Glutamatergic neuron (in vitro differentiated cells): ENCODE data around the gene REV1. TPM values are rescaled to one million over a fixed set of nuclear protein-coding genes. Genes with fewer than 3 reads are reported as not detected.

Source experiments
- DNase-seq: peaks from one replicate; pipeline ENCODE4 v3.0.0; 2022
- H3K27ac Mint-ChIP-seq: one replicate; pipeline ENCODE4 v1.8.0; 2020; ENCODE audit warnings: mild to moderate bottlenecking, mixed read lengths, inconsistent platforms; ENCODE audit not compliant: unreplicated experiment
- H3K27me3 Mint-ChIP-seq: one replicate; pipeline ENCODE4 v1.8.0; 2020; ENCODE audit warnings: mild to moderate bottlenecking, moderate library complexity, mixed read lengths, inconsistent platforms; ENCODE audit not compliant: unreplicated experiment
- H3K36me3 Mint-ChIP-seq: one replicate; pipeline ENCODE4 v1.8.0; 2020; ENCODE audit warnings: mild to moderate bottlenecking, mixed read lengths, inconsistent platforms; ENCODE audit not compliant: unreplicated experiment
- H3K4me1 Mint-ChIP-seq: one replicate; pipeline ENCODE4 v1.8.0; 2020; ENCODE audit warnings: mild to moderate bottlenecking, low read depth, mixed read lengths, inconsistent platforms; ENCODE audit not compliant: unreplicated experiment
- H3K4me3 Mint-ChIP-seq: one replicate; pipeline ENCODE4 v1.8.0; 2020; ENCODE audit warnings: mild to moderate bottlenecking, mixed read lengths, inconsistent platforms; ENCODE audit not compliant: unreplicated experiment
- H3K9me3 Mint-ChIP-seq: one replicate; pipeline ENCODE4 v1.8.0; 2020; ENCODE audit warnings: mild to moderate bottlenecking, moderate library complexity, mixed read lengths, inconsistent platforms; ENCODE audit not compliant: unreplicated experiment
- CTCF ChIP-seq: fragments of 200-600 bp; sonication (generic); IDR thresholded peaks from one replicate; pipeline ENCODE4 v1.5.0; 2021; ENCODE audit not compliant: partially characterized antibody, unreplicated experiment
- long read RNA-seq: library from polyadenylated mRNA; unstranded; transcript quantifications from one replicate; pipeline ENCODE4 v2.0.0, GENCODE V29; 2020; ENCODE audit not compliant: unreplicated experiment
- total RNA-seq: library from RNA; stranded (reverse); fragmentation: NEBNext Ultra II Directional; extraction: Animal tissue kit (Norgen Biotek cat#: 25700); gene quantifications from one replicate; pipeline ENCODE4 v1.2.1, GENCODE V29; 2021; ENCODE audit not compliant: unreplicated experiment

Gene REV1
- total RNA-seq = 39.2 TPM
- long read RNA-seq, partial matches to known transcripts = 5 of 7 reads
- long read RNA-seq, other reads (novel, unspliced or antisense) = 2 of 7 reads

- peaks cover 6% of the 10 kb centered on the region for H3K4me1 Mint-ChIP-seq
- peaks cover 8% of the 10 kb centered on the region for H3K9me3 Mint-ChIP-seq
- DNase-seq = peak; percentile 97
- TF ChIP-seq CTCF = peak; percentile 88
- H3K36me3 Mint-ChIP-seq = no peaks in the 10 kb centered on the region
- H3K27me3 Mint-ChIP-seq = peaks cover 5% of the 10 kb centered on the region
- H3K4me3 Mint-ChIP-seq = peak within 1 kb of the TSS; percentile 100
- H3K27ac Mint-ChIP-seq = peak within 1 kb of the TSS; percentile 92
Observed at GRCh38 chr2:99489761-99490622, at the start of gene REV1. TSS of gene REV1 (minus strand) at chr2:99490017. CDS start at chr2:99464975, 25,042 bp downstream.

- Mint-ChIP-seq H3K27me3 (peaks cover 4% of the 10 kb centered on the region), H3K4me1 (no peaks in the 10 kb centered on the region), H3K27ac (no peak overlapping the region), H3K4me3 (no peak overlapping the region), H3K9me3 (peaks cover 10% of the 10 kb centered on the region), H3K36me3 (peaks cover 11% of the 10 kb centered on the region)
- TF ChIP-seq CTCF = no peak
- DNase-seq = no peak
Observed at GRCh38 chr2:99537910-99538485, 48.2 kb upstream of the REV1 start.

GRCh38 chr2:99524056-99524455 lies 34.2 kb upstream of the REV1 start:
- Mint-ChIP-seq H3K27ac (no peak overlapping the region), H3K9me3 (no peaks in the 10 kb centered on the region), H3K27me3 (peaks cover 1% of the 10 kb centered on the region), H3K4me1 (no peaks in the 10 kb centered on the region), H3K36me3 (no peaks in the 10 kb centered on the region), H3K4me3 (no peak overlapping the region)
- no peak for DNase-seq
- TF ChIP-seq CTCF = no peak

- no peaks in the 10 kb centered on the region for H3K4me1 Mint-ChIP-seq
- H3K27me3 Mint-ChIP-seq = no peaks in the 10 kb centered on the region
- no peak overlapping the region for H3K27ac Mint-ChIP-seq
- TF ChIP-seq CTCF = no peak
- no peak for DNase-seq
- H3K9me3 Mint-ChIP-seq = peaks cover 2% of the 10 kb centered on the region
- no peak overlapping the region for H3K4me3 Mint-ChIP-seq
- no peaks in the 10 kb centered on the region for H3K36me3 Mint-ChIP-seq
Observed at GRCh38 chr2:99522157-99522556, 32.3 kb upstream of the REV1 start.

GRCh38 chr2:99520813-99521212 lies 31.0 kb upstream of the REV1 start:
- H3K36me3 Mint-ChIP-seq = no peaks in the 10 kb centered on the region
- no peaks in the 10 kb centered on the region for H3K4me1 Mint-ChIP-seq
- DNase-seq = no peak
- no peak overlapping the region for H3K4me3 Mint-ChIP-seq
- no peak overlapping the region for H3K27ac Mint-ChIP-seq
- TF ChIP-seq CTCF = no peak
- peaks cover 2% of the 10 kb centered on the region for H3K9me3 Mint-ChIP-seq
- no peaks in the 10 kb centered on the region for H3K27me3 Mint-ChIP-seq
